IPS-20b (cell line): ENCODE measurements around the gene PRKG2.

ENCODE experiments used
- H3K27ac ChIP-seq: one replicate; pipeline ENCODE4 v1.5.1; 2013; ENCODE audit warnings: low read length
- H3K27me3 ChIP-seq: 2 replicates; pipeline ENCODE4 v1.6.1; 2013; ENCODE audit warnings: mild to moderate bottlenecking, low read length, inconsistent platforms; ENCODE audit not compliant: insufficient read depth
- H3K36me3 ChIP-seq: 2 replicates; pipeline ENCODE4 v1.6.1; 2013; ENCODE audit warnings: low read depth, mild to moderate bottlenecking, inconsistent platforms, low read length, moderate library complexity; ENCODE audit not compliant: insufficient read depth
- H3K4me1 ChIP-seq: 2 replicates; pipeline ENCODE4 v1.6.1; 2013; ENCODE audit warnings: mild to moderate bottlenecking, control low read depth, inconsistent platforms, low read length, moderate library complexity; ENCODE audit not compliant: insufficient read depth
- H3K4me3 ChIP-seq: 2 replicates; pipeline ENCODE4 v1.5.1; 2013; ENCODE audit warnings: mild to moderate bottlenecking, low read length, inconsistent platforms
- H3K9ac ChIP-seq: 2 replicates; pipeline ENCODE4 v1.6.1; 2013; ENCODE audit warnings: low read depth, mild to moderate bottlenecking, inconsistent platforms, low read length, moderate library complexity
- H3K9me3 ChIP-seq: 2 replicates; pipeline ENCODE4 v1.6.1; 2013; ENCODE audit warnings: mild to moderate bottlenecking, low read depth, low read length, inconsistent platforms; ENCODE audit not compliant: insufficient read depth

The PRKG2 gene

GRCh38 chr4:81214881-81215868, at the start of gene PRKG2:
PRKG2 (minus strand) TSS chr4:81215222; CDS start chr4:81205047, 10,175 bp downstream.
- Histone ChIP-seq H3K27ac (no peak within 1 kb of the TSS), H3K9ac (no peak within 1 kb of the TSS), H3K4me1 (no peaks in the 10 kb centered on the region; the same call in 1 of the 2 replicates), H3K27me3 (peaks cover 80% of the 10 kb centered on the region), H3K4me3 (peak within 1 kb of the TSS; percentile 85), H3K36me3 (no peaks in the 10 kb centered on the region), H3K9me3 (peaks cover 4% of the 10 kb centered on the region; the same call in 1 of the 2 replicates)

- Histone ChIP-seq H3K4me1 (no peaks in the 10 kb centered on the region), H3K9ac (no peak overlapping the region), H3K27me3 (no peaks in the 10 kb centered on the region), H3K9me3 (no peaks in the 10 kb centered on the region), H3K4me3 (no peak overlapping the region), H3K27ac (no peak overlapping the region), H3K36me3 (no peaks in the 10 kb centered on the region)
Observed at GRCh38 chr4:81260443-81261101, 45.5 kb upstream of the PRKG2 start.

DNA sequence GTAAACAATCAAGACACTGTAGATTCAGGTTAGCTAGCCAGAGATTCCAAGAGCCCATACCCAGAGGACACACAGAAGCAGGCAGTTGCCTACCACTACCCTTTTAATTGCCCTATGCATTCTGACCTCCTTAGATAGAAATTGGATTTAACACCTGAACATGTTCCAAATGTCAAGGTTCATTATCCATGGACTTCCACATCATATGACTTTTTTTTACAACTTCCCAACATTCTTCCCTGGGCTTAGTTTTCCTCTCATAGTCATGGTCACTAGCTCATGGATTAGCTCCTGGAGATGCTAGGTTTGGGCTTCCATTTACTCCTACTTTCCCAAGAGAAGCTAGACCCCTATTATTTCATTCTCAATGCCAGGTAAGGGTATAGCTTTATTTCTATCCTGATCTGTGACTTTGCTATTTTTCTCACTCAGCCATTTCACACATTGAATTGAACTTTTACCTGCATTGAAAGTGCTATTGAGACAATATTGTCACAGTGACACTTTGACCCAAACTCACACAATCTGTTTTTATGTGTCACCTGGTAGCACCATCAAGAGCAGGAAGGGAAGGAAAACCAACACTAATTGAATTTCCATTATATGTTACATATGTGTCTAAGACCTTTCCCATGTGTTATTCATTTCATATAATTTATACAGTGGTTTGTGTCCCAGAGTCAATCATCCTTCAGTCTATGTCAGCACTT, 44.0 kb upstream of the PRKG2 start:
- Histone ChIP-seq H3K27ac (no peak overlapping the region), H3K9me3 (no peaks in the 10 kb centered on the region), H3K4me3 (no peak overlapping the region), H3K36me3 (no peaks in the 10 kb centered on the region), H3K9ac (no peak overlapping the region), H3K4me1 (no peaks in the 10 kb centered on the region), H3K27me3 (no peaks in the 10 kb centered on the region)

- H3K36me3 ChIP-seq = no peaks in the 10 kb centered on the region
- H3K27ac ChIP-seq = no peak overlapping the region
- H3K4me1 ChIP-seq = no peaks in the 10 kb centered on the region
- H3K9ac ChIP-seq = no peak overlapping the region
- no peaks in the 10 kb centered on the region for H3K9me3 ChIP-seq
- no peaks in the 10 kb centered on the region for H3K27me3 ChIP-seq
- H3K4me3 ChIP-seq = no peak overlapping the region
Observed at GRCh38 chr4:81257816-81258215, 42.8 kb upstream of the PRKG2 start.

DNA sequence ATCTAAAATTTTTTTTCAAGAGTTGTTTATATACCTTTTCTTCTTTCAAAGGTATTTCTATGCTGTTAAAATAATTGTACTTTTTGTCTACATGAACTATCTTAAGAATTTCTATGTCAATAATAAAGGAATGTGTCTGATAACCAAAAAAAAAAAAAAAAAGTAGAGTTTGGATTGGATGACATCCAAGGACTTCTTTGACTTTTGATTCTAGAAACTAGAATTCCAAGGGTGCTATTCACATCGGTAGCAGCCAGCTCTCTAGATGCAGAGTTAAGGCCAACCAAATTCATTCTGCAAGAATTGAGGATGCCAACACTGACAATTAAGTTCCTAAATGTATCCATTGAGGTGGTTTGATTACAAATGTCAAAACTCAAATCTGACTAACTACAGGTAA, 42.0 kb upstream of the PRKG2 start:
- Histone ChIP-seq H3K9ac (no peak overlapping the region), H3K27me3 (no peaks in the 10 kb centered on the region), H3K9me3 (no peaks in the 10 kb centered on the region), H3K4me1 (no peaks in the 10 kb centered on the region), H3K36me3 (no peaks in the 10 kb centered on the region), H3K4me3 (no peak overlapping the region), H3K27ac (no peak overlapping the region)

DNA sequence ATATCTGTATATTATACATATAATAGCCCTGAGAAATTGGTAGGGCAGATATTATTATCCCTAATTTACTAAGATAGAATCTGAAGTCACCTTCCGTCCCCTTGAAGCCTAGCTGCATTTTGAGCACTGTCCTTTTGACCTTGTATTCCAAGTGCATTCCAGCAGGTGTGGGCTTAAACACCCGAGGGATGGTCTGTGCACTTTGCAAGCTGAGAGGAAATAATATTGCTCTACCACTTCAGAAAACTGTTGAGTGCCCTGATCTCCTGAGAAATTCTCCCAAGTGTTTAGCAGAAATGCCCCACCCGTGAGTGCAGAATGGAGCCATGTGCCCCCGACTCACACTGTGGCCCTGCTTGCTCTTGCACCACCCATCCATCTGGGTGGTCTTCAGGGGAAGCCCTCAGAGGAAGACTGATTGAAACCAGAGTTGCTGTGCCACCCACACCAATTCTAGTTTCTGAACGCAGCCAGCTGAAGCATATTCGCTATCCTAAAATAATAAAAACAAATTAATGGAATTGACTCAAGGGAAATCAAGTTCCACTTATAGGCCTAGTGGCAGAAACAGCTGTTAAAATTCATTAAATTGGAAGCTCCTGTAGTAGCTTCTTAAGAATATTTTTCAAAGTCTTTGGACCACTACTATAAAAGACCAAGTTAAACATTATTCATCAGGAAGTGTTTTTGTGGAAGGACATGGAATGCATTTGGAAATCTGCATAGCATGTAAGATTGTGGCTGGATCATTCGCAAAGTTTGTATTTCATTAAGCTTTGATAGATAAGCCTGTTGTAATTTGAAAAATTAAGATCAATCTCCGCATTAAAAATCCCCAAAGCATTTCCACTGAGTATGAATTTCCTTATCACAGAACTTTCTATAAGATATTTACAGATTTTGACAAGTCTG, 41.3 kb upstream of the PRKG2 start:
- Histone ChIP-seq H3K9me3 (no peaks in the 10 kb centered on the region), H3K4me3 (no peak overlapping the region), H3K36me3 (no peaks in the 10 kb centered on the region), H3K27ac (no peak overlapping the region), H3K4me1 (no peaks in the 10 kb centered on the region), H3K9ac (no peak overlapping the region), H3K27me3 (no peaks in the 10 kb centered on the region)

DNA sequence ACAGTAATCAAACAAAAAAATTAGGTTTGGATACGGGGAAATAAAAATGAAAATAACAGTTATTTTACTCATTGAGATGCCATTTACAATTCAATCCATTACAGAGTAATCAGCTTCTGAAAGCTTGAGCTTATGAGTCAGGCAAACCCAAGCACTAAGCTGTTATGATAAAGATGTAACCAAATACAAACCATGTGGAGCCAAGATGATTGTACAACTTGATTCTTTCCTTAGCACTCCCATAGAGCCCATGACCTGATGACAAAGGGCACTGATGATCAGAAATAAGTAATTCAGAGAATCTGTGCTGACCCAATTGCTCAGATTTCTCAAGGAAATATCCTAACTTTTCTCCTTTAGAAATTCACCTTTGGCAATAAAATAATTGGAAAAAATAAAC, 40.5 kb upstream of the PRKG2 start:
- H3K36me3 ChIP-seq = no peaks in the 10 kb centered on the region
- no peak overlapping the region for H3K9ac ChIP-seq
- H3K9me3 ChIP-seq = no peaks in the 10 kb centered on the region
- H3K27ac ChIP-seq = no peak overlapping the region
- H3K4me3 ChIP-seq = no peak overlapping the region
- no peaks in the 10 kb centered on the region for H3K4me1 ChIP-seq
- H3K27me3 ChIP-seq = no peaks in the 10 kb centered on the region

DNA sequence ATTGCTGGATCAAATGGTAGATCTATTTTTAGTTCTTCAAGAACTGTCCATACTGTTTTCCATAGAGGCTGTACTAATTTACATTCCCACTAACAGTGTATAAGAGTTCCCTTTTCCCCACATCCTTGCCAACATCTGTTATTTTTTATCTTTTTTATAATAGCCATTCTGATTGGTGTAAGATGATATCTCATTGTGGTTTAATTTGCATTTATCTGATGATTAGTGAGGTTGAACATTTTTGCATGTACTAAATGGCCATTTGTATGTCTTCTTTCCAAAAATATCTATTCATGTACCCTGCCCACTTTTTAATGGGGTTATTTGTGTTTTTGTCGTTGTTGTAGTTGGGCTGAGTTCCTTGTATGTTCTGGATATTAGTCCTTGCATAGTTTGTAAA, 35.4 kb upstream of the PRKG2 start:
- H3K9me3 ChIP-seq = no peaks in the 10 kb centered on the region
- no peaks in the 10 kb centered on the region for H3K4me1 ChIP-seq
- no peak overlapping the region for H3K9ac ChIP-seq
- H3K4me3 ChIP-seq = no peak overlapping the region
- H3K27me3 ChIP-seq = no peaks in the 10 kb centered on the region
- H3K36me3 ChIP-seq = no peaks in the 10 kb centered on the region
- no peak overlapping the region for H3K27ac ChIP-seq

- Histone ChIP-seq H3K27ac (no peak overlapping the region), H3K4me1 (no peaks in the 10 kb centered on the region), H3K27me3 (no peaks in the 10 kb centered on the region), H3K4me3 (no peak overlapping the region), H3K36me3 (no peaks in the 10 kb centered on the region), H3K9ac (no peak overlapping the region), H3K9me3 (no peaks in the 10 kb centered on the region)
Observed at GRCh38 chr4:81245218-81246009, 30.4 kb upstream of the PRKG2 start.

DNA sequence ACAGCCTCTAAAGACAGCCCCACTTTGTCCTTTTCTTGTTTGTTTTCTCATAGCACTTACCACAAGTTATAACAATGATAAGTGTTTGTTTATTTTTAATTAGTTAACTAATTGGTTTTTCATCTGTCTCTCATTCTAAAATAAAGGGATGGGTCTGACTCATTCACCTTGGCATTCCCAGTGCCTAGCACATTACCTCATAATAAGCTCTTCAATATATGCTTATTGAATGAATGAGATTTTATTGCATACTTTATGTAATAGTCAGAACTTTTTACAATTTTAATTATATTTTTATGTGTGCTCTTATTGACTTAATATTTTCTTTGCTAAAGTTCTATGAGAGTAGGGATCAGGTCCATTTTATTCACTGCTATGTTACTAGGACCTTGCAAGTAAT, 22.8 kb upstream of the PRKG2 start:
- Histone ChIP-seq H3K4me1 (no peaks in the 10 kb centered on the region), H3K4me3 (no peak overlapping the region), H3K27ac (no peak overlapping the region), H3K27me3 (no peaks in the 10 kb centered on the region), H3K9me3 (no peaks in the 10 kb centered on the region), H3K9ac (no peak overlapping the region), H3K36me3 (no peaks in the 10 kb centered on the region)
